NCI-H1694 treated with DMSO at 0.1 percent for 48 hours (cell line): ENCODE measurements around the gene POLD2.
A peak's percentile ranks its signal among the peaks of the same experiment; 100 is the strongest.

ENCODE experiments used
- DNase-seq: peaks from one replicate; lab custom pipeline; 2025; lab: John Stamatoyannopoulos, UW

Gene POLD2

GRCh38 chr7:44081266-44081748 is 42.0 kb downstream of the POLD2 start:
- DNase-seq = no peak

GRCh38 chr7:44080686-44081265 is 42.6 kb downstream of the POLD2 start:
- no peak for DNase-seq

- DNase-seq = no peak
Observed at GRCh38 chr7:44080118-44080517, 43.2 kb downstream of the POLD2 start.

GRCh38 chr7:44079331-44080021 is 43.9 kb downstream of the POLD2 start:
- DNase-seq = no peak

- no peak for DNase-seq
Observed at GRCh38 chr7:44078521-44078920, 44.8 kb downstream of the POLD2 start.

- DNase-seq = no peak
Observed at GRCh38 chr7:44077681-44078091, 45.7 kb downstream of the POLD2 start.

- no peak for DNase-seq
Observed at GRCh38 chr7:44077061-44077460, 46.3 kb downstream of the POLD2 start.

GRCh38 chr7:44076101-44076895 is 47.0 kb downstream of the POLD2 start:
- no peak for DNase-seq

GRCh38 chr7:44075296-44076075 is 47.9 kb downstream of the POLD2 start:
- DNase-seq = no peak

- no peak for DNase-seq
Observed at GRCh38 chr7:44074349-44074695, 49.0 kb downstream of the POLD2 start.

GRCh38 chr7:44073664-44074348 is 49.5 kb downstream of the POLD2 start:
- DNase-seq = no peak

- peak; percentile 44 for DNase-seq
Observed at GRCh38 chr7:44072364-44073231, 50.8 kb downstream of the POLD2 start.

- no peak for DNase-seq
Observed at GRCh38 chr7:44071726-44072363, 51.5 kb downstream of the POLD2 start.

GRCh38 chr7:44068054-44068453 is 55.3 kb downstream of the POLD2 start:
- DNase-seq = no peak

GRCh38 chr7:44067064-44067951 is 56.0 kb downstream of the POLD2 start:
- no peak for DNase-seq

- DNase-seq = no peak
Observed at GRCh38 chr7:44066494-44067063, 56.8 kb downstream of the POLD2 start.

- DNase-seq = no peak
Observed at GRCh38 chr7:44066111-44066460, 57.3 kb downstream of the POLD2 start.

- no peak for DNase-seq
Observed at GRCh38 chr7:44065431-44066110, 57.8 kb downstream of the POLD2 start, which contains the start of gene PGAM2. Gene PGAM2 (minus strand): TSS chr7:44065567. CDS start chr7:44065529, 38 bp downstream.
